Measurements from ENCODE around the gene NUMA1. TPM values are rescaled to one million over a fixed set of nuclear protein-coding genes. Genes with fewer than 3 reads are reported as not detected.
A peak's percentile ranks its signal among the peaks of the same experiment; 100 is the strongest.

NUMA1 gene
- total RNA-seq, 2 donors from 2014 or later, result 130 to 132 TPM

DNA sequence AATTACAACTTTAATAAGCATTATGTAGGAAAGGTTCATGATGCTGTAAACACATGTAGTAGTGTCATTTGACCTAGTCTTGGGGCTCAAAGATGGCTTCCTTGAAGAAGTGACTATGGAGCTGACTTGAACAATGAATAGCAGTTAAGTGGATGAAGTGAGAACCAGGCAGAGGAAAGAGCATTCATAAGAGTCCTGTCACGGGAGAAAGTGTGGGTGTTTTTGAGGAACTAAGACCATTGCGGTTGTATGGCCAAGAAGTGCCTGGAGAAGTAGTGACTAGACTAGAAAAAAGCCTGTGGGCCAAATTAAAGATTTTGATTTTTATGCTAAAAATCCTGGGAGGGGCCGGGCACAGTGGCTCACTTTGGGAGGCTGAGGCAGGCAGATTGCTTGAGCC, 88.8 kb downstream of the NUMA1 start:
- no peak overlapping the region for H3K27ac ChIP-seq (ENCODE audit: low read depth, low read length)
- 96 to 97% methylated on average over 3 of the region's 3 CpGs for WGBS, 2 experiments (ENCODE audit: insufficient coverage in 1 of 2, insufficient read length in 1 of 2)
- no peak overlapping the region for H3K4me3 ChIP-seq (ENCODE audit: low read length)
- Mint-ChIP-seq H3K27me3 (ENCODE audit: insufficient read depth) (no peaks in the 10 kb centered on the region), H3K4me1 (peaks cover 6% of the 10 kb centered on the region), H3K36me3 (ENCODE audit: low read depth) (peaks cover 31% of the 10 kb centered on the region), H3K4me3 (no peak overlapping the region), H3K9me3 (no peaks in the 10 kb centered on the region), H3K27ac (no peak overlapping the region)
- H3K4me1 ChIP-seq (ENCODE audit: control insufficient read depth, insufficient read depth, low read length), result peaks cover 19% of the 10 kb centered on the region
- no peak for DNase-seq
- no peaks in the 10 kb centered on the region for H3K27me3 ChIP-seq (ENCODE audit: control insufficient read depth, insufficient read depth, low read length, poor library complexity, severe bottlenecking)
- peaks cover 32% of the 10 kb centered on the region for H3K36me3 ChIP-seq (ENCODE audit: control insufficient read depth, insufficient read depth, low read length)
- no peak for TF ChIP-seq CTCF (conservative IDR thresholded peaks at IDR 0.05)
- H3K9ac ChIP-seq (ENCODE audit: extremely low read depth, low read length, poor library complexity, severe bottlenecking), result no peak overlapping the region
- H3K9me3 ChIP-seq (ENCODE audit: control insufficient read depth, low read length), result no peaks in the 10 kb centered on the region

GRCh38 chr11:71990701-71991100, 89.6 kb downstream of the NUMA1 start:
- H3K27me3 Mint-ChIP-seq (ENCODE audit: insufficient read depth), result no peaks in the 10 kb centered on the region
- H3K27ac Mint-ChIP-seq, result no peak overlapping the region
- Histone ChIP-seq H3K4me1 (ENCODE audit: control insufficient read depth, insufficient read depth, low read length) (peaks cover 13% of the 10 kb centered on the region), H3K36me3 (ENCODE audit: control insufficient read depth, insufficient read depth, low read length) (peaks cover 32% of the 10 kb centered on the region), H3K27me3 (ENCODE audit: control insufficient read depth, insufficient read depth, low read length, poor library complexity, severe bottlenecking) (no peaks in the 10 kb centered on the region), H3K4me3 (ENCODE audit: low read length) (no peak overlapping the region), H3K9me3 (ENCODE audit: control insufficient read depth, low read length) (no peaks in the 10 kb centered on the region), H3K27ac (ENCODE audit: low read depth, low read length) (no peak overlapping the region), H3K9ac (ENCODE audit: extremely low read depth, low read length, poor library complexity, severe bottlenecking) (no peak overlapping the region)
- 14 to 64% methylated on average over 1 to 3 of the region's 3 CpGs for WGBS, 2 experiments (ENCODE audit: insufficient coverage in 1 of 2, insufficient read length in 1 of 2)
- H3K9me3 Mint-ChIP-seq, result no peaks in the 10 kb centered on the region
- no peak for TF ChIP-seq CTCF (conservative IDR thresholded peaks at IDR 0.05)
- peaks cover 5% of the 10 kb centered on the region for H3K4me1 Mint-ChIP-seq
- H3K4me3 Mint-ChIP-seq, result no peak overlapping the region
- no peak for DNase-seq
- H3K36me3 Mint-ChIP-seq (ENCODE audit: low read depth), result peaks cover 33% of the 10 kb centered on the region

GRCh38 chr11:71988050-71988449, 92.3 kb downstream of the NUMA1 start:
- Histone ChIP-seq H3K27ac (ENCODE audit: low read depth, low read length) (no peak overlapping the region), H3K9ac (ENCODE audit: extremely low read depth, low read length, poor library complexity, severe bottlenecking) (no peak overlapping the region), H3K4me3 (ENCODE audit: low read length) (no peak overlapping the region), H3K4me1 (ENCODE audit: control insufficient read depth, insufficient read depth, low read length) (no peaks in the 10 kb centered on the region), H3K36me3 (ENCODE audit: control insufficient read depth, insufficient read depth, low read length) (peaks cover 47% of the 10 kb centered on the region), H3K27me3 (ENCODE audit: control insufficient read depth, insufficient read depth, low read length, poor library complexity, severe bottlenecking) (no peaks in the 10 kb centered on the region), H3K9me3 (ENCODE audit: control insufficient read depth, low read length) (peaks cover 8% of the 10 kb centered on the region)
- no peak for TF ChIP-seq CTCF (conservative IDR thresholded peaks at IDR 0.05)
- H3K36me3 Mint-ChIP-seq (ENCODE audit: low read depth), result peaks cover 43% of the 10 kb centered on the region
- 99 to 100% methylated on average over 1 to 3 of the region's 3 CpGs for WGBS, 2 experiments (ENCODE audit: insufficient coverage in 1 of 2, insufficient read length in 1 of 2)
- H3K27ac Mint-ChIP-seq, result peak overlapping the region; percentile 17
- H3K4me1 Mint-ChIP-seq, result no peaks in the 10 kb centered on the region
- no peak for DNase-seq
- H3K4me3 Mint-ChIP-seq, result no peak overlapping the region
- no peaks in the 10 kb centered on the region for H3K27me3 Mint-ChIP-seq (ENCODE audit: insufficient read depth)
- H3K9me3 Mint-ChIP-seq, result no peaks in the 10 kb centered on the region
